Activated CD8-positive, alpha-beta memory T cell treated with anti-CD3 and anti-CD28 coated beads for 1 hour (primary cell): Measurements from ENCODE around the gene ATXN3L.

ENCODE experiments used
- DNase-seq, 2 donors: peaks; one replicate each; pipeline ENCODE4 v3.0.0-alpha.2; 2020; ENCODE audit warnings: low read depth in 1 of 2; ENCODE audit errors: extremely low read depth in 1 of 2

The ATXN3L gene

GRCh38 chrX:13319953-13320352, at the start of gene ATXN3L:
Gene ATXN3L, minus strand, starts transcription at chrX:13320053. Its CDS starts 119 bp downstream, at chrX:13319934.
- DNase-seq, result no peak

- no peak for DNase-seq
Observed at GRCh38 chrX:13369256-13370030, 49.6 kb upstream of the ATXN3L start.

- no peak for DNase-seq
Observed at GRCh38 chrX:13367950-13368349, 48.1 kb upstream of the ATXN3L start.

- DNase-seq, result no peak
Observed at GRCh38 chrX:13366698-13367097, 46.8 kb upstream of the ATXN3L start.

- no peak for DNase-seq
Observed at GRCh38 chrX:13365161-13365560, 45.3 kb upstream of the ATXN3L start.

- DNase-seq, result no peak
Observed at GRCh38 chrX:13364230-13364857, 44.5 kb upstream of the ATXN3L start.

GRCh38 chrX:13360146-13360545, 40.3 kb upstream of the ATXN3L start:
- no peak for DNase-seq

GRCh38 chrX:13357925-13358324, 38.1 kb upstream of the ATXN3L start:
- no peak for DNase-seq

GRCh38 chrX:13346646-13347045, 26.8 kb upstream of the ATXN3L start:
- DNase-seq, result no peak

GRCh38 chrX:13345438-13345837, 25.6 kb upstream of the ATXN3L start:
- no peak for DNase-seq

- no peak for DNase-seq
Observed at GRCh38 chrX:13345037-13345436, 25.2 kb upstream of the ATXN3L start.

GRCh38 chrX:13341491-13342101, 21.7 kb upstream of the ATXN3L start:
- DNase-seq, result no peak

- no peak for DNase-seq
Observed at GRCh38 chrX:13340182-13340791, 20.4 kb upstream of the ATXN3L start.

- no peak for DNase-seq
Observed at GRCh38 chrX:13339607-13340006, 19.8 kb upstream of the ATXN3L start.

GRCh38 chrX:13338996-13339515, 19.2 kb upstream of the ATXN3L start:
- no peak for DNase-seq

GRCh38 chrX:13334491-13334890, 14.6 kb upstream of the ATXN3L start:
- DNase-seq, result no peak

GRCh38 chrX:13330446-13330845, 10.6 kb upstream of the ATXN3L start:
- DNase-seq, result no peak

GRCh38 chrX:13327666-13328065, 7.8 kb upstream of the ATXN3L start:
- DNase-seq, result no peak

- DNase-seq, result no peak
Observed at GRCh38 chrX:13323241-13323640, 3.4 kb upstream of the ATXN3L start.

- DNase-seq, result no peak
Observed at GRCh38 chrX:13317366-13317765, 2.5 kb downstream of the ATXN3L start.

- no peak for DNase-seq
Observed at GRCh38 chrX:13311560-13311959, 8.3 kb downstream of the ATXN3L start.
